GM15510 (cell line): ENCODE results near the gene S100A1.

Source experiments
- POLR2A ChIP-seq: IDR thresholded peaks from 3 replicates; pipeline ENCODE4 v1.6.1; 2011; ENCODE audit warnings: borderline replicate concordance; ENCODE audit not compliant: insufficient read length; ENCODE audit errors: extremely low read depth

Gene S100A1

DNA sequence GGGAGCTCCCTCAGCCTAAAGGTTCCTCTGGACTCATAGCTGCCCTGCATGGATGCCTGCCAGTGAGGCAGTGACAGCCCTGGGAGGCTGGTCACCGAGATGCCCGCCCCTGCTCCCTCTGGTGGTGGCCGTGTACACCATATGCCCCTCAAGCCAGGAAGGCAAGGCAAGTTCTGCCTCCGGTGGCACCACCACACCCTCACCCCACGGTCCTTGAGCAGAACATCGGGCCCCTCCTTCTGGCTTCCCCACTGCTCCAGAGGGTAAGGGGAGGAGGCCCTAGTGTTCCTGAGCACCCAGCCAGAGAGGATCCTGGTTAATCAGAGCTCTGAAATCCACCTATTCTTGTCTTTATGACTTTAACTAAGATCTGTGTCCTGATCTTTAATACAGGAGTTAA, 10.6 kb upstream of the S100A1 start:
- TF ChIP-seq POLR2A, result no peak

- TF ChIP-seq POLR2A, result no peak
Observed at GRCh38 chr1:153619171-153619570, 9.1 kb upstream of the S100A1 start.

DNA sequence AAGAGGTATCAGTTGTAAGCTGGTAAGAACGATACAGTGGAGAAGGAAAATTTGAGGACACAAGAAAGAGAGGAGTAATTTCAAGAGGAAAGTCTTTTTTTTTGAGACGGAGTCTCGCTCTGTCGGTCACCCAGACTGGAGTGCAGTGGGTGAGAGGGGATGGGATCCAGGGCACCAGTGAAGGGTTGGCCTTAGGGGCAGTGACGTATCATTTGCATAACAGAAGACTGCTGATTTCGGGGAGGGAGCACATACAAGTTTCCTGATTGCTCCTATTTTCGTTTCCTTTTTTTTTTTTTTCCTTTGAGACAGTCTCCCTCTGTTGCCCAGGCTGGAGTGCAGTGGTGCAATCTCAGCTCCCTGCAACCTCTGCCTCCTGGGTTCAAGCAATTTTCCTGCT, 5.1 kb upstream of the S100A1 start:
- TF ChIP-seq POLR2A, result no peak

- no peak for TF ChIP-seq POLR2A
Observed at GRCh38 chr1:153624965-153625611, 3.1 kb upstream of the S100A1 start.

DNA sequence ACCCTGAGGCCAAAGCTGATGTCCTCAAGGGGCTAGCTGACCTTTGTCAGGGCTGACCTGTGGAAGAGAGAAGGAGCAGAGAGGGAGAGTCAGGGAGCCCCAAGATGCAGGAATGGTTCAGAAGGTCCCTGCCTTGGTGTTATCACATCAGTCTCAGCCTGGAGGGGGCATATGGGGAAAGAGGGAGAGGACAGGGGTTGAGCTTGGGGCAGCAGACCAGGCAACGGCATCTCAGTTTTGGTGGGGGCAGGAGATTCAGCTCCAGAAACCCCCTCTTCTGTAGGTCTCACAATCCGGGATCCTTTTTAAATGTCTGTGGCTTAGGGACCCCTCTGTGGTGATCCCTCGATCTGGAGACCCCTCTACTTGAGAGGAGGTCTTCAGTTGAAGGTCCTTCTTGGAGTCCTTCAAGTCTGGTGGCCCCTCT, 1.7 kb upstream of the S100A1 start:
- TF ChIP-seq POLR2A, result no peak

- TF ChIP-seq POLR2A, result no peak
Observed at GRCh38 chr1:153626904-153627714, 1.1 kb upstream of the S100A1 start, which contains the start of gene S100A13. Gene S100A13 (minus strand): TSS chr1:153627505. CDS start chr1:153626472, 1,033 bp downstream.

GRCh38 chr1:153628638-153629342, 556 bp downstream of the S100A1 start:
- no peak for TF ChIP-seq POLR2A

- TF ChIP-seq POLR2A, result no peak
Observed at GRCh38 chr1:153629343-153629665, 1.1 kb downstream of the S100A1 start.

- TF ChIP-seq POLR2A, result no peak
Observed at GRCh38 chr1:153629971-153630370, 1.7 kb downstream of the S100A1 start.

DNA sequence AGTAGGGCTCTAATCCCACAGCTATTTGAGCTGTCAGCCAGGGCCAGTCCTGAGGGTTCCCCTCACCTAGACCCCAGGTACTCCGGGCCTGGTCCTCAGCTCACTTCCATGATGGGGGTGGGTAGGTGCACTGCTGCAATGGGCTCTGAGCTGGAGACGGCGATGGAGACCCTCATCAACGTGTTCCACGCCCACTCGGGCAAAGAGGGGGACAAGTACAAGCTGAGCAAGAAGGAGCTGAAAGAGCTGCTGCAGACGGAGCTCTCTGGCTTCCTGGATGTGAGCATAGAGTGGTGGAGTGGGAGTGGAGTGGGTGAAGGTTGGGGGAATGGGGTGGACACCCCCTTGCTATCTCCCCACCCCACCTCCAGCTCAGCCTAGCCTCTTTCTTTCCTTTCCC, 2.1 kb downstream of the S100A1 start:
- TF ChIP-seq POLR2A, result no peak

GRCh38 chr1:153631047-153632022, 3.1 kb downstream of the S100A1 start:
- no peak for TF ChIP-seq POLR2A

DNA sequence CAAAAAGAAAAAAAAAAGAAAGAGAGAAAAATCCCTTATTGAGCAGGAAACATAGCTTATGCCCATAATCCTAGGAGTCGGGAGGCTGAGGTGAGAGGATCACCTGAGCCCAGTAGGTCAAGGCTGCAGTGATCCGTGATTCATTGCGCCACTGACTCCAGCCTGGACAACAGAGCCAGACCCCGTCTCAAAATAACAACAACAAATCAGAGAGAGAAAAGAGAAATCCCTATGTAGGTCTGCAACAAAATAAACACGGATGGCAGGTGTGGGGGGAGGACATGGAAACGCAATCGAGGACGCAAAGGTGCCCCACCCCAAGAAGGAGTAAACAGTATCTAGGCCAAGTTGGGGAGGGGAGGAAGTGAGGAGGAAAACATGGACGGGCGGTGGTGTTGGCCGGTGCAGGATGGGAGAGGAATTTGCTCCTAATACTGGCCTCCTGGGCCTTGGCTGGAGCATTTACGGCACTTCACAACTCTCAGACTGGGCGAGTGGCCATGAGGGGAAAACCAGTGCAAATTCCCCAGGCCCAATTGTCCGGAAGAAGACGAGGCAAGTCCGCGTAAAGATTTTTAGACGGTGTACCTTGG, 5.0 kb downstream of the S100A1 start:
- TF ChIP-seq POLR2A, result no peak

GRCh38 chr1:153633754-153634665, 5.8 kb downstream of the S100A1 start, which contains the start of gene CHTOP:
Gene CHTOP (plus strand): TSS chr1:153634066. CDS start chr1:153636589, 2,523 bp downstream.
- TF ChIP-seq POLR2A, result peak; percentile 90
